Measurements from ENCODE around the gene SCUBE1.

DNA sequence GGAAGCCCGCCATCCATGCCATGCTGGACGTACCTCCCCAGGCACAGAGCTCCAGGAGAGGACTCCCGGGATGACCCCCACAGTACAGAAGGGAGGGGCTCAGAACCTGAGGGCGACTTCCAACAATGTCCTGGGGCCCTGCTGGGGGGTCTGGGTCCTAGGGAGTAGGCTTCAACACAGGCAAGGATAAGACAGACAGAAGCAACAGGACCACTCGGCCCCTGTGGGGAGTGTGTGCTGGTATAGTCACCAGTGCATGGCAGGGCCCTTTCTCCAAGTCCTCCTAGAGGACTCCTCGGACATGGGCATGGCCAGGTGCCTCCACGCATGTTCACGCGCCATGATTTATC, 173.1 kb downstream of the SCUBE1 start:
- TF ChIP-seq POLR2A (IDR thresholded peaks at IDR 0.05; ENCODE audit: low read depth, low read length), result no peak
- TF ChIP-seq, protein P1, sequence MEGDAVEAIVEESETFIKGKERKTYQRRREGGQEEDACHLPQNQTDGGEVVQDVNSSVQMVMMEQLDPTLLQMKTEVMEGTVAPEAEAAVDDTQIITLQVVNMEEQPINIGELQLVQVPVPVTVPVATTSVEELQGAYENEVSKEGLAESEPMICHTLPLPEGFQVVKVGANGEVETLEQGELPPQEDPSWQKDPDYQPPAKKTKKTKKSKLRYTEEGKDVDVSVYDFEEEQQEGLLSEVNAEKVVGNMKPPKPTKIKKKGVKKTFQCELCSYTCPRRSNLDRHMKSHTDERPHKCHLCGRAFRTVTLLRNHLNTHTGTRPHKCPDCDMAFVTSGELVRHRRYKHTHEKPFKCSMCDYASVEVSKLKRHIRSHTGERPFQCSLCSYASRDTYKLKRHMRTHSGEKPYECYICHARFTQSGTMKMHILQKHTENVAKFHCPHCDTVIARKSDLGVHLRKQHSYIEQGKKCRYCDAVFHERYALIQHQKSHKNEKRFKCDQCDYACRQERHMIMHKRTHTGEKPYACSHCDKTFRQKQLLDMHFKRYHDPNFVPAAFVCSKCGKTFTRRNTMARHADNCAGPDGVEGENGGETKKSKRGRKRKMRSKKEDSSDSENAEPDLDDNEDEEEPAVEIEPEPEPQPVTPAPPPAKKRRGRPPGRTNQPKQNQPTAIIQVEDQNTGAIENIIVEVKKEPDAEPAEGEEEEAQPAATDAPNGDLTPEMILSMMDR (IDR thresholded peaks at IDR 0.05; ENCODE audit: extremely low read depth in 1 of 2, insufficient read depth in 1 of 2, low read depth in 1 of 2, low read length in 2 of 2), result no peak
- no peak for TF ChIP-seq MYC (IDR thresholded peaks at IDR 0.05; ENCODE audit: low read depth, low read length)
- no peak for TF ChIP-seq POLR2AphosphoS5 (IDR thresholded peaks at IDR 0.05; ENCODE audit: insufficient read depth, low read depth, low read length)
- TF ChIP-seq, protein P2, sequence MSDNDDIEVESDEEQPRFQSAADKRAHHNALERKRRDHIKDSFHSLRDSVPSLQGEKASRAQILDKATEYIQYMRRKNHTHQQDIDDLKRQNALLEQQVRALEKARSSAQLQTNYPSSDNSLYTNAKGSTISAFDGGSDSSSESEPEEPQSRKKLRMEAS (IDR thresholded peaks at IDR 0.05; ENCODE audit: insufficient read depth, insufficient read length), result no peak
- TF ChIP-seq EZH2 (IDR thresholded peaks at IDR 0.05; ENCODE audit: borderline replicate concordance, low read depth, low read length, severe bottlenecking), result no peak
- no peak for TF ChIP-seq GATA2 (IDR thresholded peaks at IDR 0.05; ENCODE audit: insufficient read depth, insufficient read length, low read depth, low read length)
- TF ChIP-seq FOS (IDR thresholded peaks at IDR 0.05; ENCODE audit: borderline replicate concordance, insufficient read depth, low read length), result no peak
- TF ChIP-seq JUN (IDR thresholded peaks at IDR 0.05; ENCODE audit: borderline replicate concordance, insufficient read depth, insufficient read length, low read depth), result no peak

Measured in endothelial cell of umbilical vein (primary cell).